Stimulated activated CD8-positive, alpha-beta memory T cell treated with anti-CD3 and anti-CD28 coated beads, Interleukin-2, amount 100 ng/mL, for 1 hour (primary cell): ENCODE data around the gene CNPY1.
"Not testable (repeated sequence)": the region's sequence is repeated elsewhere in the genome, so short reads cannot be mapped to it uniquely, and the experiment has no call there.

ENCODE experiments used
- DNase-seq, 2 donors: peaks; one replicate each; pipeline ENCODE4 v3.0.0-alpha.2; 2020; ENCODE audit warnings: low read depth in 2 of 2

Gene CNPY1

GRCh38 chr7:155533120-155533826 lies 13.1 kb downstream of the CNPY1 start:
- DNase-seq, result no peak

GRCh38 chr7:155532792-155533119 lies 13.6 kb downstream of the CNPY1 start:
- DNase-seq, result no peak

DNA sequence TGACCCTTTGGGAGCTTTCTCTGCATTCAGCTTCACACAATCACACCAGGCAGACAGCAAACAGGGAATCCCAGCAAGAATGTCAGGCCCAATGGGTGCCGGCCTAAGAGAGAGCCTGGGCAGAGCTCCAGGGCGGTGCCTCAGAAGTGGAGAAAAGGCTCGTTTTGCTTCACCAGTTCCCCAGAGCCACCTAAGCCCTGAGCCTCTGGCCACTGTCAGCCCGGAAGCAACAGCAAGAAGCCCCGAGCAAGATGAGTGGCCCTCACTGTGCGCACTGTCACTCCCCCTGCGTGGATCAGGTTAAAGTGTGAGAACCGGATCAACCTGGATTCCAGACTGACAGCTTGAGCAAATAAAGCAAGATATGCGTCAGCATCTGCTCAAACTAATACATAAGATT lies 14.7 kb downstream of the CNPY1 start:
- no peak for DNase-seq

DNA sequence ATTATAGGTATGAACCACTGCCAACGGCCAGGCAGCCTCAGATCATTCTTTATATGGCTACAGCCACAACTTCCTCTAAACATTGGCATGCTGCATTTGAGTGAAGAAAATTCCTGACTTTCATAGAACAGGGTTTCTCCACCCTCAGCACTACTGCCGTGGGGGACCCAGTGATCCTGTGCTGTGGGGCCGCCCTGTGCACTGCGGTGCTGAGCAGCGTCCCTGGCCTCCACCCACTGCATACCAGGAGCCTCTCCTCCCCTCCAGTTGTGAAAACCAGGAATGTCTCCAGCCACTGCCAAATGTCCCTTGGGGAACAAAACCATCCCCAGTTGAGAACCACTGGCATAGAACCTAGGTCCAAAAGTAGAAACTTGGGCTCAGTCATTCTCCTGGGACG lies 15.8 kb downstream of the CNPY1 start:
- no peak for DNase-seq

GRCh38 chr7:155529845-155530244 lies 16.5 kb downstream of the CNPY1 start:
- DNase-seq, result no peak

DNA sequence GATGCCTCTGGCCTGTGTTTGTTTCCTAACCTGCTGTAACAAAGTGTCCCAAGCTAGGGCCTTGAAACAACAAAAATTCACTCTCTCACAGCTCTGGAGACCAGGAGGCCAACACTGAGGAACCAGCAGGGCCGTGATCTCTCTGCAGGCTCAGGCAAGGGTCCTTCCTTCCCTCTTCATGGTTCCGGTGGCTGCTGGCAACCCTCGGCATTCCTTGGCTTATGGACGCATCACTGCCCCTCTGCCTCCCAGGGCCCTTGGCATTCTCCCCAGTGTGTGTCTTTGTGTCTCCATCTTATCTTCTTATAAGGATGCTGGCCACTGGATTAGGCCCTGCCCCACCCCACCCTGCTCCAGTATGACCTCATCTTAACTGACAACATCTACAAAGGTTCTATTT lies 17.0 kb downstream of the CNPY1 start:
- DNase-seq, result no peak

DNA sequence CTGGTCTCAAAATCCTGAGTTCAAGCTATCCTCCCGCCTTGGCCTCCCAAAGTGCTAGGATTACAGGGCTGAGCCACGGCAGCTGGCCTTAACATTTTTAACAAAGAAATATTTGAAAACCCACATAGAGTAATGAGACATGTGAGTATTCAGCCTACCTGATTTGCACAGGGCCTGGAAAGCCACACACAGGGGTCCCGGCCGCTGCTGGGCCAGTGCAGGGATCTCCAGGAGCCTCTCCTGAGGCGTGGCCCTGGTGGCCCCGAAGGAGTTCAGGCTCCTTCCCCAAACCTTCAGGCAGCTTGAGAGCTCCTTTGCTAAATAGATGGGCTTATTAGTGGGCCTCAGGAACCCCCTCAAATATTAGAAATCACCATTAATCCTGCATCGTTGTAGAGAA lies 18.7 kb downstream of the CNPY1 start:
- no peak for DNase-seq

- DNase-seq, result no peak
Measured at GRCh38 chr7:155526225-155526624, 20.1 kb downstream of the CNPY1 start.

- no peak for DNase-seq
Measured at GRCh38 chr7:155524018-155524556, 22.3 kb downstream of the CNPY1 start.

GRCh38 chr7:155523168-155523675 lies 23.1 kb downstream of the CNPY1 start:
- no peak for DNase-seq

GRCh38 chr7:155521743-155522398 lies 24.5 kb downstream of the CNPY1 start:
- no peak for DNase-seq

DNA sequence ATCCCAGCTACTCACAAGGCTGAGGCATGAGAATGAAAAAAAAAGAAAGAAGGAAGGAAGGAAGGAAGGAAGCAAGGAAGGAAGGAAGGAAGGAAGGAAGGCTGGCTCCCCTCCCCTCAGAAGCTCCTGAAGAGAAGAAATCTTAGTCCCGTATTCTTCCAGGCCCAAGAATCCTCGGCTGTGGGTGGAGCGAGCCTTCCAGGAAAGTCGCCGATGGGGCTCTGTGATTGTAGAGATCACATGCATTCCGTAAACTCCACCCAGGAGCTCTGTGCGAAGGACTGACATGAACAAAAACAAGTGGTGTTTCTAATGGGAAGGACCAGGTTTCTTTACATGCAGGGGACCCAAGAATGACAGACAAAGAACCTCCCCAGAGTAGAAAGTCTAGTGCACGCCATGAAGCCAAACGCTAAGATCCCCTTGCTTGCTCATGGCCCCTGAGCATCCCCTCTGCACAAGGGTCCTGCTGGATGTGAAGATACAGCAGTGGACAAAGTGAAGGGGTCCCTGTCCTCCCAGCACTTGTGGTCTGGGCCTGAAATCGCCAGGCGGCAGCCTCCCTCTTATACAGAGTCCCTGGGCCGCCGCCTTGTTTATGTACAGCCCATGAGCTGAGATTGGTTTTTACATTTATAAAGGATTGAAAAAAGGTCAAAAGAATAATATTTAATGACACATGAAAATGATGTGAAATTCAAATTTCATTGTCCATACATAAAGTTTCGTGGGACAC lies 25.2 kb downstream of the CNPY1 start:
- DNase-seq, result no peak

DNA sequence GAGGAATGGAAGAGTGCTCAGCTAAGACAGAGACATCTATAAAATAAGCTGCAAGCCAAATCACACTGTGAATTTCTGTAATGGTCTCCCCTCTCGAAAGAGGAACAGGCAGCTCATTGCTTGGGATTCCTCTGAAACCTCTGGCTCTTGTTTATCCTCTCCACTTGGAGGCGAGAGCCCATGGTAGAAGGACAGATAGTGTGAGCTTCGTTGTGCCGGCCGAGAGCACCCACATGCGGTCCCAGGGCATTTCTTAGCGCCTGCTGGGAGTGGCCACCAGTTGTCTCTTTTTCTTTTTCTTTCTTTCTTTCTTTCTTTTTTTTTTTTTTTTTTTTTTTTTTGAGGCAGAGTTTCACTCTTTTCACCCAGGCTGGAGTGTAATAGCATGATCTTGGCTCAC lies 26.2 kb downstream of the CNPY1 start:
- no peak for DNase-seq

DNA sequence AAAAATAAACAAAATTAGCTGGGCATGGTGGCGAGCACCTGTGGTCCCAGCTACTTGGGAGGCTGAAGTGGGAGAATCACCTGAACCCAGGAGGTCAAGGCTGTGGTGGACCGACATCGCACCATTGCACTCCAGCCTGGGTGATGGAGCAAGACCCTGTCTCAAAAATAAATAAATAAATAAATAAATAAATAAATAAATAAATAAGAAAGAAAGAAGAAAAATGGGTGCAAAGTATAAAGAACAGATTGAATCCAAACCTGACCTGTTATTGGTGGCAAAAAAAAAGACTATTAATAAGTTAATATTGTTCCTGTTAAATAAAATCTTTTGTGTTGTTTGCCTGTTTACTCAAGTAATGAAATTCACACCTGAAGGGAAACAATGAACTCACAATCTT lies 27.0 kb downstream of the CNPY1 start:
- DNase-seq, result not testable (repeated sequence)

- no peak for DNase-seq
Measured at GRCh38 chr7:155518633-155519032, 27.7 kb downstream of the CNPY1 start.

DNA sequence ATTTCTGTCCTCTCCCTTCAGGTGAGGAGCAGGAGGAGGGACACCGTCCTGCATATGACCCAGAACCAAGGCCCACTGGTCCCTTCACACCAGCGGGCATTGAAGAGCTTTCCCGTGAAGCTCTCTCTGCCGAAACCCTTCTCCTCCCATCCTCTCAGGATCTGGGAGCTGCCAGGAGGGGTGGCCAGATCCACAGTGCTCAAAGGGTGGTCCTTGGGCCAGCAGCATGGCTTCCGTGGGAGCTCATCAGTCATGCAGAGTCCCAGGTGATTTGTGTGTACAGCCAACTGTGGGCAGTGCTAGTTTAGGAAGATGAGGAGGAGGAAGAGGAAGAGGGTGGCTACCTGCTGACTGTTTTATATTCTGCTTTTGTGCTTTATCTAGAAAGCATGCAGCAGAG lies 28.4 kb downstream of the CNPY1 start:
- no peak for DNase-seq

- no peak for DNase-seq
Measured at GRCh38 chr7:155517452-155517851, 28.9 kb downstream of the CNPY1 start.

- DNase-seq, result no peak
Measured at GRCh38 chr7:155516466-155516865, 29.9 kb downstream of the CNPY1 start.

GRCh38 chr7:155515318-155515717 lies 31.0 kb downstream of the CNPY1 start:
- no peak for DNase-seq

- no peak for DNase-seq
Measured at GRCh38 chr7:155514296-155514695, 32.1 kb downstream of the CNPY1 start.

DNA sequence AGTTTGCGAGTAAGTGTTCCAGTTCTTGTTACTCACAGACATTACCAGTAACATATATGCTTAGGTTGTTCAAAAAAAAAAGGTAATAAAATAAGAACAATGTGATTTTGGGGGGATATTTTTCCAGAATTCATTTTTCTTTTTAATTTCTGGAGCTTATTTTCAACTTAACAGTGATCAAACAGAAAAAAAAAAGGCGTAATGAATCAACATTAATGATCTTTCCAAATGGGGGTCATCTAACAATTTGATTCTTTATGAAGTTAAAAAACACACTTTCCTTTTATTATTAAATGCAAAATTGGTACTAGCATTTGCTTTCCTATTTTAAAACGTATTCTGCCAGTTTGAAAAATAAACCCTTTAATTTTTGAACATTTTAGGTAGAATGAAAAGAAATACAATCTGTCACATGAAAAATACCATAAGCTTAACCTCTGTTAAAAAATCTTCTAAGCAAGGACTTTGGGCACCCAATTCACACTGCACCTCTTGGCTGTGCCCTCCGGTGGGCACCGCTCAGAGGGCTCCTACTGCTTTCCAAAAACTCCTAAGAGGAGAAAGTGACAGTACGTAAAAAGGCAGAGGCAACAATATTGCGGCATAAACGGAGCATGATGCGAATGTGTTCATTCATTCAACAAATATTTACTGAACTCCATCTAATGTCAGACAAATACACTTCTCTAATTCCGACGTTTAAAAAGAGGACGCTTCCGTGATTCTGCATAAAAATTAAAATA lies 32.6 kb downstream of the CNPY1 start:
- no peak for DNase-seq
